ENCODE measurements around the gene ICE2.

DNA sequence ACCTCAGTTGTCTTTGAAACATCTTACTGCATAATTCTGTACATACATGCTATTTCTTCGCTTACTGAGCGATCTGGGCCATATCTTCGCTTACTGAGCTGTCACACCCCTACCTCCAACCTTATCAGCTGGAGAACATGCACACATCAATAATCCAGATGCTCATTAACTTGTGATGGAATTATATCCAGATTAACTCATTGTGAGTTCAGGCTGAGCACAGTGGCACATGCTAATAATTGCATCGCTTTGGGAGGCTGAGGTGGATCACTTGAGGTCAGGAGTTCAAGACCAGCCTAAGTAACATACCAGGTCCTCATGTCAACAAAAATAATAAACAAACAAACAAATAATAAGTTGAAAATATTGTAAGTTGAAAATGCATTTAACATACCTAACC lies 61.8 kb downstream of the ICE2 start:
- TF ChIP-seq, protein P1, sequence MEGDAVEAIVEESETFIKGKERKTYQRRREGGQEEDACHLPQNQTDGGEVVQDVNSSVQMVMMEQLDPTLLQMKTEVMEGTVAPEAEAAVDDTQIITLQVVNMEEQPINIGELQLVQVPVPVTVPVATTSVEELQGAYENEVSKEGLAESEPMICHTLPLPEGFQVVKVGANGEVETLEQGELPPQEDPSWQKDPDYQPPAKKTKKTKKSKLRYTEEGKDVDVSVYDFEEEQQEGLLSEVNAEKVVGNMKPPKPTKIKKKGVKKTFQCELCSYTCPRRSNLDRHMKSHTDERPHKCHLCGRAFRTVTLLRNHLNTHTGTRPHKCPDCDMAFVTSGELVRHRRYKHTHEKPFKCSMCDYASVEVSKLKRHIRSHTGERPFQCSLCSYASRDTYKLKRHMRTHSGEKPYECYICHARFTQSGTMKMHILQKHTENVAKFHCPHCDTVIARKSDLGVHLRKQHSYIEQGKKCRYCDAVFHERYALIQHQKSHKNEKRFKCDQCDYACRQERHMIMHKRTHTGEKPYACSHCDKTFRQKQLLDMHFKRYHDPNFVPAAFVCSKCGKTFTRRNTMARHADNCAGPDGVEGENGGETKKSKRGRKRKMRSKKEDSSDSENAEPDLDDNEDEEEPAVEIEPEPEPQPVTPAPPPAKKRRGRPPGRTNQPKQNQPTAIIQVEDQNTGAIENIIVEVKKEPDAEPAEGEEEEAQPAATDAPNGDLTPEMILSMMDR (conservative IDR thresholded peaks at IDR 0.05; ENCODE audit: low read length): no peak
- TF ChIP-seq EZH2phosphoT487 (IDR thresholded peaks at IDR 0.05; ENCODE audit: borderline replicate concordance): no peak

Data from Loucy (cell line).